ENCODE results near the gene OPA3.
A peak's percentile ranks its signal among the peaks of the same experiment; 100 is the strongest.

Gene OPA3

DNA sequence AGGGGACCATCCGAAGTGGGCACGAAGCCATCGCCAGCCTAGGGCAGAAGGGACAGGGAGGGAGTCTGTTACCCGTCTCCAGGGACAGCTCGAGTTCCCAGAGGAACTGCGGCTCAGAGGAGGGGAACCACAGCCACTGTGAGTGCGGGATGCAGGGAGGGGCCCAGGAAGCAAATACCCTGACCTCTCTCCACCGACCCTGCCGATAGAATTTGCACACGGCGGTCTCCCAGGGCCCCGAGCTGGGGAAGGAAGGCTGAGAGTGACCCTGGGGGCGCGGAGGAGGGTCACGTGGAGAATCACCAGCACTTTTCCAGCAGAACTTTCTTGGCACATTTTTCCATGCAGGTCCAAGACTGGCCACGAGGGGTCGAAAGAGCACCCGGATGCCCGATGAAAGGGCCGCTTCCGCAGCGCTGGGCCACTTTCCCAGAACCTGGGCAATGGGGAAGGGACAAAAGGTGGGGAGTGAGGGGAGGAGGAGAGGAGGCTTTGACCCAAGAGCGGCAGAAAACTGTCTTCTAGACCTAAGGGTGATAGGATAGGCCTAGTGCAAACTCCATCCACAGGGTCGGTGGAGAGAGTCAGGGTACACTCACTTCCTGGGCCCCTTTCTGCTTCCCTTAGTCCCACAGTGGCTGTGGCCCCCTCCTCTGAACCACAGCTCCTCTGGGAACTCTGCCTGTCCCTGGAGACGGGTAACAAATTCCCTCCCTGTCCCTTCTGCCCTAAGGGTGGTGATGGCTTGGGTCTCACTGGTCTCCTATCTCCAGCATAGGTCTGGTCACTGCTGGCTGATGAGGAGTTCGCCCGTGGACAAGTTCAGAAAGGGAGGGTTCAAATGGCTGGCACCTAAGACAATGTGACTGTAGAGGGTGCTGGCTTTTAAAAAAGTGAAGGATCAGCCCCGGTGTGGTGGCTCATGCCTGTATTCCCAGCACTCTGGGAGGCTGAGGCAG lies 22.7 kb upstream of the OPA3 start:
- in situ Hi-C loops (cut with MboI; ENCODE audit: low sequenced_read_pairs, unreplicated experiment), result no loop called here
- TF ChIP-seq, protein P1, sequence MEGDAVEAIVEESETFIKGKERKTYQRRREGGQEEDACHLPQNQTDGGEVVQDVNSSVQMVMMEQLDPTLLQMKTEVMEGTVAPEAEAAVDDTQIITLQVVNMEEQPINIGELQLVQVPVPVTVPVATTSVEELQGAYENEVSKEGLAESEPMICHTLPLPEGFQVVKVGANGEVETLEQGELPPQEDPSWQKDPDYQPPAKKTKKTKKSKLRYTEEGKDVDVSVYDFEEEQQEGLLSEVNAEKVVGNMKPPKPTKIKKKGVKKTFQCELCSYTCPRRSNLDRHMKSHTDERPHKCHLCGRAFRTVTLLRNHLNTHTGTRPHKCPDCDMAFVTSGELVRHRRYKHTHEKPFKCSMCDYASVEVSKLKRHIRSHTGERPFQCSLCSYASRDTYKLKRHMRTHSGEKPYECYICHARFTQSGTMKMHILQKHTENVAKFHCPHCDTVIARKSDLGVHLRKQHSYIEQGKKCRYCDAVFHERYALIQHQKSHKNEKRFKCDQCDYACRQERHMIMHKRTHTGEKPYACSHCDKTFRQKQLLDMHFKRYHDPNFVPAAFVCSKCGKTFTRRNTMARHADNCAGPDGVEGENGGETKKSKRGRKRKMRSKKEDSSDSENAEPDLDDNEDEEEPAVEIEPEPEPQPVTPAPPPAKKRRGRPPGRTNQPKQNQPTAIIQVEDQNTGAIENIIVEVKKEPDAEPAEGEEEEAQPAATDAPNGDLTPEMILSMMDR (IDR thresholded peaks at IDR 0.05; ENCODE audit: borderline replicate concordance, control extremely low read depth, extremely low read depth, insufficient read depth, missing control alignments), result peak; percentile 64
- DNase-seq (ENCODE audit: low spot score), result peak; percentile 56

DNA sequence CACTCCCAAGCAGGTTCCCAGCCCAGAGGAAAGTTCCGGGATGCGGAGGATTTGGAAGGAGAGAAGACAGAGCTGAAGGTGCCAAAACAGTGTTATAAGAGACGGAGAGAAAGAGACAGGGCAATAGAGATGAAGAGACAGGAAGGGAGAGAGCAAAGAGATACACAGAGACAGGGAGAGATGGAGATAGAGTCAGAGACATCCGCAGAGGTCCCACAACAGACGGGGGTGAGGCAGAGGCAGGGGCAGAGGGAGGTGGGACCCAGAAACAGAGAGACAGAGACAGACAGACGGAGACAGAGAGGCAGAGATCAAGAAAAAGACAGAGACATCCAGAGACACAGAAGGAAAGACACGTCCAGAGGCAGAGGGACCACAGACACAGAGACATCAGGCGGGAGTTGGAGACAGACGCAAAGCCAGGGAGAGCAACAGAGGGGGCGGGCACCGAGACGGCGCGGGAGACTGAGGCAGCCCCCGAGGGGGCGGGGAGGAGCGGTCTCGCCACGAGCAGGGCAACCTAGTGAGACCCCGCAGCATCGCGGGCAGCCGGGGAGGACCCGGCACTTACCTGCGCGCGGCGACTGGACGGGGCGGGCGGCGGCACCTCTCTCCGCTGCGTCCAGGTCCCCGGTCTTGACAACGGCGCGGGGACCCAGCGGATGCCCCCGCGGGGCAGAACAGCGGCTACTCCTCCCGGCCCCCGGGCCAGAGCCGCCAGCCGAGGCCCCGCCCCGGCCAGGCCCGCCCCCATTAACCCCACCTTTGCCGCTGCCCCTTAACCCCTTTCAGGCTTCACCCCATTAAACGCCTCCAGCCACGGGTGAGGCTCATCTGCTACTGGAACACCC lies 17.1 kb upstream of the OPA3 start, which contains the start of gene GPR4:
GPR4 (minus strand) TSS at position 689 of the 851 bp plus-strand sequence. CDS start 10,346 bp downstream, outside the sequence.
- in situ Hi-C loops (cut with MboI; ENCODE audit: low sequenced_read_pairs, unreplicated experiment), result no loop called here
- DNase-seq (ENCODE audit: low spot score), result no peak
- TF ChIP-seq, protein P1 (IDR thresholded peaks at IDR 0.05; ENCODE audit: borderline replicate concordance, control extremely low read depth, extremely low read depth, insufficient read depth, missing control alignments), result no peak

DNA sequence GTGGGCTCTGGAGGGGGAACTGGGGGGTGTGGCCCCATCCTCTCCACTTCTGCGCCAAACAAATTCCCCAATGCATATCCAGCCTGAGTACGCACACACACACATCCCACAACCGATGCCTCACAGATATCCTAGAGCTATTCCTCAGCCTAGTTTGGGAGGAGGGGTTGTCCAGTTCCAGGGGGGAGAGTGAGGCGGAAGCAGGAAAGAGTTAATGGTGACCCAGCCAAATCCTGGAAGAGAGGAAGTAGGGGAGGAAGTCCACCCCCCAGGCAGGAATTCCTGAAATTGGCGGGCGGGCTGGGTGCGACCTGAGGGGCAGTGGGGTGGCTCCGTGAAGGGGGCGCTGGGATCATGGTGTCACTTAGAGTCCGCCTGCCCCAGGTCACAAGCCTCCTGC lies 16.5 kb upstream of the OPA3 start:
- DNase-seq (ENCODE audit: low spot score), result no peak
- TF ChIP-seq, protein P1 (IDR thresholded peaks at IDR 0.05; ENCODE audit: borderline replicate concordance, control extremely low read depth, extremely low read depth, insufficient read depth, missing control alignments), result no peak
- in situ Hi-C loops (cut with MboI; ENCODE audit: low sequenced_read_pairs, unreplicated experiment), result no loop called here

DNA sequence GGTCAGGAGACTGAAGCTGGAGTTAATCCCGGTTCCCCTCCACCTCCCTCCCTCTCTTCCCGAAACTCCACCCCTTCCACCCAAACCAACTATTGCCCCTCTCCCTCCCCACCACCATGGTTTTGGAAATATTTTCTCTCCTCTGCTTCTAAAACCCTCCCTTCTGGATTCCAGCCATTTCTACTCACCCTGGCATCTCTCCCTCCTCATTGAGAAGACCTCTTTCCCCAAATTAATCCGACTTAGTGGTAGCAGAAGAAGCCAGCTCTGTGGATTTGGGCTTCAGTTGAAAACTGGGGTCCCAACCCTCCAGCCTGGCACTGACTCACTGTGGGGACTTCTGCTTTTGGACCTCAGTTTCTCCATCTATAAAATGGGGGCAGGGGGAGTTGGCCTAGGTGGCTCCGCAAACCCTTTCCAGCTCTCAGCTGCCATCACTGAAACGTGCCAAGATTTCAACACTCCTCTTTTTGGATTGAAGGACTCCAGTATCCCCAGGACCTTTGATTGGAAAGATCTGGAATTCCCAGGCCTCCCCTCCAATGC lies 15.8 kb upstream of the OPA3 start:
- in situ Hi-C loops (cut with MboI; ENCODE audit: low sequenced_read_pairs, unreplicated experiment), result no loop called here
- no peak for DNase-seq (ENCODE audit: low spot score)
- TF ChIP-seq, protein P1 (IDR thresholded peaks at IDR 0.05; ENCODE audit: borderline replicate concordance, control extremely low read depth, extremely low read depth, insufficient read depth, missing control alignments), result no peak

DNA sequence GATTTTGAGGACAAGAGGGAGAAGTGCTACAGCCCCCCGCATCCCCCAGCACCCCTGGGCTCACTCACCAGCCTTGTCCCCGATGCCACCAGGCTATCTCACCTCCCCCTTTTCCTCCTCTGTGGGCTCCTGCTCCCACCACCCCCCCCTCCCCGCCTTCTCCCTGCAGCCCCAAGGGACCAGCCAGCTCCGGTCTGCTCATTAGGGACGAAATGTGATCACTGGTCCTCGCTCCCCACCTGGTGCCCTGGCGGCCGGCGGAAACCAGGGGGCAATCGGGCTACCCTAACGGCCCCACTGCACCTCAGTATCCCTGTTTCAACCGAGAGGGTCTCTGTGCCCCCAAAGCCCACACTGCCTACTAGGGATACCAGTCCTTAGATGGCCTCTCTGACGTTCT lies 14.7 kb upstream of the OPA3 start:
- in situ Hi-C loops (cut with MboI; ENCODE audit: low sequenced_read_pairs, unreplicated experiment), result no loop called here
- no peak for DNase-seq (ENCODE audit: low spot score)
- TF ChIP-seq, protein P1 (IDR thresholded peaks at IDR 0.05; ENCODE audit: borderline replicate concordance, control extremely low read depth, extremely low read depth, insufficient read depth, missing control alignments), result no peak
